Measurements from ENCODE around the gene NDUFS3. TPM values are rescaled to one million over a fixed set of nuclear protein-coding genes. Genes with fewer than 3 reads are reported as not detected.
"Not testable (repeated sequence)": the region's sequence is repeated elsewhere in the genome, so short reads cannot be mapped to it uniquely, and the experiment has no call there.

The NDUFS3 gene
- 66.1 and 70.5 TPM in 2 replicates for total RNA-seq

DNA sequence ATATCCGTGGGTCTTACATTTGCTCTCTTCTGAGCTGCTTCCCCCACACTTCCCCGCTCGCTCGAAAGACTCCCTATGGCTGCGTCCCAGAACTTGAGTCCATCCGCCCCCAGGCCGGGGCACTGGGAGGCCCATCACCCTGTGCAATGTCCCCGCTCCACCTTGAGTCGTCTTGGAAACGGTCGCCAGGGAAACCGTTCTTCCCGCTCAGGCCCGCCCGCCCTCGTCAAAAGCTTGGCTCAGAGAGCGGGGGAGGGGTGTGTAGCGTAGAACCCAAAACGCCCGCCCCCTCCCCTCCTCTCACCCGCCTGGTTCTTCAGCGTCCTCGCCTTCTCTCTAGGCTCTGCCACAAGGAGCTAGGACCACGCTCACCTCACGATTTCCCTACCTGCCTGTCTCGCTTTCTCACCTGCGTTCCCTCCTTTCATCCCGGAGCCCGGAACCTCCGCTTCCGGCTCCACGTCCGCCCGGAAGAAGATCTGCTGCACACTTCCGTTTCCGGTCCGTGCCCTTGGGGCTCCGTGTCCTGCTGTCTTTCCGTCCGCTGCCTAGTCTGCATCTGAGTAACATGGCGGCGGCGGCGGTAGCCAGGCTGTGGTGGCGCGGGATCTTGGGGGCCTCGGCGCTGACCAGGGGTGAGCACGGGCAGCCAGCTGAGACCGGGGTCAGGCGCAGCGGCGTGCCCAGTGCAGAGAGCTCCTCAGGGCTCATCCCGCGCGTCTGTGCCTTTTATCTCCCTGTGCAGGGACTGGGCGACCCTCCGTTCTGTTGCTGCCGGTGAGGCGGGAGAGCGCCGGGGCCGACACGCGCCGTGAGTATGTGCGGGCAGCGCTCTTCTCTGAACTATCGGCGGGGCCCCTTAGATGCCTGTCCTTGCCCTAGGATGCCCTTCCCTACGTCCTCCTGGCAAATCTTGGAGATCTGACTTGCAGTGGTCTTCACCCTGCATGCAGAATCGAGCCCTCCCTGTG is at the start of gene NDUFS3, which contains the start of gene KBTBD4:
TSS of gene NDUFS3 (plus strand) at position 551 of the 971 bp plus-strand sequence. CDS start at position 569, 18 bp downstream.
TSS of gene KBTBD4 (minus strand) at position 447 of the 971 bp plus-strand sequence. CDS start at position 428, 19 bp downstream.
- TF ChIP-seq, protein P1, sequence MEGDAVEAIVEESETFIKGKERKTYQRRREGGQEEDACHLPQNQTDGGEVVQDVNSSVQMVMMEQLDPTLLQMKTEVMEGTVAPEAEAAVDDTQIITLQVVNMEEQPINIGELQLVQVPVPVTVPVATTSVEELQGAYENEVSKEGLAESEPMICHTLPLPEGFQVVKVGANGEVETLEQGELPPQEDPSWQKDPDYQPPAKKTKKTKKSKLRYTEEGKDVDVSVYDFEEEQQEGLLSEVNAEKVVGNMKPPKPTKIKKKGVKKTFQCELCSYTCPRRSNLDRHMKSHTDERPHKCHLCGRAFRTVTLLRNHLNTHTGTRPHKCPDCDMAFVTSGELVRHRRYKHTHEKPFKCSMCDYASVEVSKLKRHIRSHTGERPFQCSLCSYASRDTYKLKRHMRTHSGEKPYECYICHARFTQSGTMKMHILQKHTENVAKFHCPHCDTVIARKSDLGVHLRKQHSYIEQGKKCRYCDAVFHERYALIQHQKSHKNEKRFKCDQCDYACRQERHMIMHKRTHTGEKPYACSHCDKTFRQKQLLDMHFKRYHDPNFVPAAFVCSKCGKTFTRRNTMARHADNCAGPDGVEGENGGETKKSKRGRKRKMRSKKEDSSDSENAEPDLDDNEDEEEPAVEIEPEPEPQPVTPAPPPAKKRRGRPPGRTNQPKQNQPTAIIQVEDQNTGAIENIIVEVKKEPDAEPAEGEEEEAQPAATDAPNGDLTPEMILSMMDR (IDR thresholded peaks at IDR 0.05; ENCODE audit: insufficient read depth, low read depth, low read length) = no peak
- H3K4me3 ChIP-seq (ENCODE audit: low read depth, low read length) = peak within 1 kb of the TSS; percentile 96
- peak; percentile 92 for DNase-seq (ENCODE audit: low read depth)

DNA sequence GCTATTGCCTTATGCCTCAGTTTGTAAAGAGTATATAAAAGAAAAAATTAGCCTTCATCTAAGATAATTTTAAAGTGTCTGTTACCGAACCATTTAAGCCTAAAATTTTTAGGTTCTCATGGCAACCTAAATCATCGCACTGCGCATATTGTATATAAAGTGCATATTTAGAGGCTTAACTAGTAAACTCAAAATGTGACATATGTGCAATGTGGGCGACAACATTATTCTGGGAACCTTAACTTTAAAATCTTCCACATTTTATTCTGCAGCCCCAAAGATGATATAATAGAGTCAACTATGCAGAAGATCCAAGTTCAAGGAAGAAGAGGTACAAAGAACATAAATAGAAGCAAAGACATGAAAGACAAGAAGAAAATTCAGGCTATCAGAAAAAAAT is 48.9 kb upstream of the NDUFS3 start:
- H3K4me3 ChIP-seq (ENCODE audit: low read depth, low read length) = no peak overlapping the region
- TF ChIP-seq, protein P1 (IDR thresholded peaks at IDR 0.05; ENCODE audit: insufficient read depth, low read depth, low read length) = no peak
- no peak for DNase-seq (ENCODE audit: low read depth)

DNA sequence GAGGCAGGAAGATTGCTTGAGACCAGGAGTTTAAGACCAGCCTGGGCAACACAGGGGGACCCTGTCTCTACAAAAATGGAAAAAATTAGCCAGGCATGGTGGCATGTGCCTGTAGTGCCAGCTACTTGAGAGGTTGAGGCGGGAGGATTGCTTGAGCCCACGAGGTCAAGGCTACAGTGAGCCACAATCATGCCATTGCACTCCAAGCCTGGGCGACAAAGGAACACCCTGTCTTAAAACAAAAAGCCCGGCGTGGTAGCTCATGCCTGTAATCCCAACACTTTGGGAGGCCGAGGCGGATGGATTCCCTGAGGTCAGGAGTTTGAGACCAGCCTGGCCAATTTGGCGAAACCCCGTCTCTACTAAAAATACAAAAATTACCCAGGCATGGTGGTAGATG is 48.2 kb upstream of the NDUFS3 start:
- H3K4me3 ChIP-seq (ENCODE audit: low read depth, low read length); DNase-seq (ENCODE audit: low read depth): not testable (repeated sequence)

DNA sequence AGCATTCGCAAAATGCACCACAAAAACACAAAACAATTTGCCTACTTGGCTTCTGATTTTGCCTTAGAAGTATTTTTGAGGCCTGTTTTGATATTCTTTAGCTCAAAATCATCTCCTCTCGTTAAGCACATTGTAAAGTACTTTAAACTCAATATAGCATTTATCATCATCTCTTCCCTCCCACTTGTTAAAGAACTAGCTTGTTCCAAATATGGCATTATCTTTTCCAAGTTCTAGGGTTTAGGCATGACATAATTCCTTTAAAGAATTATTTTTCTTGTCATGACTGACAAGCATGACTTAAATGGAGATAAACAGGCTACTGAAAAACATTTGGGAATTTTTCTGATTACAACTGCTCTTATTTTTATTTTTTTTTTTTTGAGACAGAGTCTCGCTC is 47.2 kb upstream of the NDUFS3 start:
- H3K4me3 ChIP-seq (ENCODE audit: low read depth, low read length) = no peak overlapping the region
- TF ChIP-seq, protein P1 (IDR thresholded peaks at IDR 0.05; ENCODE audit: insufficient read depth, low read depth, low read length) = no peak
- no peak for DNase-seq (ENCODE audit: low read depth)

DNA sequence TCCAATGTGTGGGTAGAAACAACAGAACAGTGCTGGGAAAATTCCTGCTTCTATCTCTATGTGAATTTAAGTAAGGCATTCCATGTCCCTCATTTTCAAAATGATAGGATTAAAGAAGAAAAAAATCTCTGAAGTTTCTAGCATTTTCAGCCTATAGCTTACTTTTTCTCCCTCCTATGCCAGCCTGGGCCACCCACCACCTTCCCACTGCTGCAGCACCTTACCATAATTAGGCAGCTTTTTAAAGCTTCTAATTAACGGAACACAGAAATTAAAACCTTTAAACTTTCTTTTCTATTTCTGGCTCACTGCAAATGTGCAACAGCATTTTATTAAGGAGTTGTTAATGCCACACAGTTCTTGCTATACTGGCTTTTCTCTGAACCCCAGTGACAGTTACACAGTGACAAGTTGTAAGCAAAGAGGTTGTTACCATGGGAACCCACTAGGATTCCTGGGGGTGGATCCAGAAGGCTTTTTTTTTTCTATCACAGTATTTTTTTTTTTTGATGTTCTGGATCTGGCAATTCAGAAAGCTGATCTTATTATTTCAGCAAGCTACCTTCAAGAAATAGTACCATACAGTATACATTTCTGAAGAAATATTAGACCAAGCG is 46.2 kb upstream of the NDUFS3 start:
- TF ChIP-seq, protein P1 (IDR thresholded peaks at IDR 0.05; ENCODE audit: insufficient read depth, low read depth, low read length) = no peak
- H3K4me3 ChIP-seq (ENCODE audit: low read depth, low read length) = no peak overlapping the region
- no peak for DNase-seq (ENCODE audit: low read depth)

DNA sequence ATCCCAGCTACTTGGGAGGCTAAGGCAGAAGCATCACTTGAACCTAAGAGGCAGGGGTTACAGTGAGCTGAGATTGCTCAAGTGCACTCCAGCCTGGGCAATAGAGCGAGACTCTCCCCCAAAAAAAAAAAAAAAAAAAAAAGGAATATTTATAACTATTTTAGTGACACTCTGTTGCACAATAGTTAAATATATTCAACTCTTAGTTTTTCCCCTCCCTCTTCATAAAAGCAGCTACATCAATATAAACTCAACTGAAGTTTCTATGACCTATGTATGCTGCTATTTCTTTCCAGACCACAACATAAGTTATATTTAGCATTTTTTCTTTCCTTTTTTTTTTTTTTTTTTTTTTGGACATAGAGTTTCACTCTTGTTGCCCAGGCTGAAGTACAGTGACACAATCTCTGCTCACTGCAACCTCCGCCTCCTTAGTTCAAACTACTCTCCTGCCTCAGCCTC is 45.2 kb upstream of the NDUFS3 start:
- peak; percentile 78 for DNase-seq (ENCODE audit: low read depth)
- no peak overlapping the region for H3K4me3 ChIP-seq (ENCODE audit: low read depth, low read length)
- TF ChIP-seq, protein P1 (IDR thresholded peaks at IDR 0.05; ENCODE audit: insufficient read depth, low read depth, low read length) = no peak

DNA sequence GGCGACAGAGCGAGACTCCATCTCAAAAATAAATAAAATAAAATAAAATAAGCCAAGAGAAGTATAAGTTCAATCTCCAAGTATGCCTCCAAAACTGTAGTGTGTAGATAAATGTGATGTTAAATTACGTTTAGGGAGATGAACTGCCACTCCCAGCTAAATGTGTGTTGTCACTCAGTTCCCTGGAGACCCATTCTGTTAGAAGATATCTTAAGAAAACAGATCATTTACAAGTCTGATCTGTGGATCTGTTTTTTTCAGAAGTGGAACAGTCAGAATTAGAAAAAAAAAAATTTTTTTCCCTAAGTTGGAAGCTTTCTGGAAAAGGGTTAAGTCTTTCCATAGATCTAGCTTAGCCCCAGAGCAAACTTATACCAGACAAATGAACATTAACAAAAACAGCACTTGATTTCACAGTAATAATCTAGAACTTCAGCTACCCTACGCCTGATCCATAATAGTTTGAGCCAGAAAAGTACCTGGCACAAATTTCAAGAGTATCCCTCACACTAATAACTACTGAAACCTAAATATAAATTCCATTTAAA is 44.1 kb upstream of the NDUFS3 start:
- TF ChIP-seq, protein P1 (IDR thresholded peaks at IDR 0.05; ENCODE audit: insufficient read depth, low read depth, low read length) = no peak
- no peak for DNase-seq (ENCODE audit: low read depth)
- H3K4me3 ChIP-seq (ENCODE audit: low read depth, low read length) = no peak overlapping the region

Measured in fibroblast of villous mesenchyme (primary cell).